HK-2 (cell line): Measurements from ENCODE around the gene ANO2.

Experiments
- DNase-seq: peaks from one replicate; pipeline ENCODE4 v3.0.0-alpha.2; 2018; ENCODE audit not compliant: unreplicated experiment

ANO2 gene

GRCh38 chr12:5964913-5965900, 20.1 kb upstream of the ANO2 start:
- no peak for DNase-seq

GRCh38 chr12:5963515-5963914, 18.5 kb upstream of the ANO2 start:
- no peak for DNase-seq

GRCh38 chr12:5960783-5961182, 15.7 kb upstream of the ANO2 start:
- no peak for DNase-seq

- DNase-seq: no peak
Measured at GRCh38 chr12:5956987-5957386, 11.9 kb upstream of the ANO2 start.

GRCh38 chr12:5954661-5955060, 9.6 kb upstream of the ANO2 start:
- DNase-seq: no peak

- no peak for DNase-seq
Measured at GRCh38 chr12:5953835-5954586, 9.0 kb upstream of the ANO2 start.

- DNase-seq: no peak
Measured at GRCh38 chr12:5952031-5952430, 7.0 kb upstream of the ANO2 start.

- DNase-seq: no peak
Measured at GRCh38 chr12:5948696-5949095, 3.6 kb upstream of the ANO2 start.

- DNase-seq: no peak
Measured at GRCh38 chr12:5947006-5947405, 1.9 kb upstream of the ANO2 start.

- no peak for DNase-seq
Measured at GRCh38 chr12:5946388-5946787, 1.3 kb upstream of the ANO2 start.

- DNase-seq: no peak
Measured at GRCh38 chr12:5944688-5945070, 380 bp downstream of the ANO2 start.

GRCh38 chr12:5944053-5944452, 1.0 kb downstream of the ANO2 start:
- no peak for DNase-seq

- DNase-seq: no peak
Measured at GRCh38 chr12:5941907-5942306, 3.2 kb downstream of the ANO2 start.

- DNase-seq: no peak
Measured at GRCh38 chr12:5927732-5928516, 17.1 kb downstream of the ANO2 start.

- DNase-seq: no peak
Measured at GRCh38 chr12:5925646-5926045, 19.4 kb downstream of the ANO2 start.

- no peak for DNase-seq
Measured at GRCh38 chr12:5924342-5924741, 20.7 kb downstream of the ANO2 start.

GRCh38 chr12:5923751-5924150, 21.3 kb downstream of the ANO2 start:
- no peak for DNase-seq

- no peak for DNase-seq
Measured at GRCh38 chr12:5923043-5923605, 21.9 kb downstream of the ANO2 start.

- DNase-seq: no peak
Measured at GRCh38 chr12:5921966-5922899, 22.8 kb downstream of the ANO2 start.

- no peak for DNase-seq
Measured at GRCh38 chr12:5921027-5921909, 23.8 kb downstream of the ANO2 start.
